ENCODE data around the gene ST8SIA5.

The ST8SIA5 gene

DNA sequence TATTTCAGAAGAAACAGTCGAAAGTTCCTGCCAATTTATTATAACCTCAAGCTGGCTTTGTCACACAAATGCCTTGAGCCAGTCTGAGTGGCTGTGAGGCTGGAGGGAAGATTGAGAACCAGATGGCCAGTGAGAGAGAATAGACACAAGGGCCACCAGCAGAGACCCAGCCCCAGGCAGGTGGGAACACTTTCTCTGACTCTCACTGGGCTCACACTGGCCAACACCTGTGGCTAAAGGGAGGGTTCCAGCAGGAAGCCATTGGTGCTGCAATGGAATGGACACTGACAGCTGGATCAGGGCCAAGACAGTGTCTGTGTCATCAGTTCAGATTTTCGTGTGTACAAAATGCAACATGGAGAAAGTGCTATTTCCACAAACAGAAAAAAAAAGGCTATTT, 129.7 kb downstream of the ST8SIA5 start:
- TF ChIP-seq RAD21 (IDR thresholded peaks at IDR 0.05; ENCODE audit: low read depth) (no peak), NFIC (IDR thresholded peaks at IDR 0.05) (no peak), EP300 (IDR thresholded peaks at IDR 0.05; ENCODE audit: borderline replicate concordance) (no peak), CREB1 (IDR thresholded peaks at IDR 0.05; ENCODE audit: low read depth) (no peak), TCF12 (IDR thresholded peaks at IDR 0.05; ENCODE audit: low read depth) (no peak), EGR1 (IDR thresholded peaks at IDR 0.05) (no peak), FOXM1 (IDR thresholded peaks at IDR 0.05; ENCODE audit: borderline replicate concordance, low read depth) (no peak), TAF1 (IDR thresholded peaks at IDR 0.05; ENCODE audit: low read depth) (no peak), TEAD4 (IDR thresholded peaks at IDR 0.05) (no peak), ZBTB7A (IDR thresholded peaks at IDR 0.05; ENCODE audit: low read depth) (no peak)
- TF ChIP-seq, protein P1, sequence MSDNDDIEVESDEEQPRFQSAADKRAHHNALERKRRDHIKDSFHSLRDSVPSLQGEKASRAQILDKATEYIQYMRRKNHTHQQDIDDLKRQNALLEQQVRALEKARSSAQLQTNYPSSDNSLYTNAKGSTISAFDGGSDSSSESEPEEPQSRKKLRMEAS (IDR thresholded peaks at IDR 0.05), result no peak
- TF ChIP-seq, protein P2, sequence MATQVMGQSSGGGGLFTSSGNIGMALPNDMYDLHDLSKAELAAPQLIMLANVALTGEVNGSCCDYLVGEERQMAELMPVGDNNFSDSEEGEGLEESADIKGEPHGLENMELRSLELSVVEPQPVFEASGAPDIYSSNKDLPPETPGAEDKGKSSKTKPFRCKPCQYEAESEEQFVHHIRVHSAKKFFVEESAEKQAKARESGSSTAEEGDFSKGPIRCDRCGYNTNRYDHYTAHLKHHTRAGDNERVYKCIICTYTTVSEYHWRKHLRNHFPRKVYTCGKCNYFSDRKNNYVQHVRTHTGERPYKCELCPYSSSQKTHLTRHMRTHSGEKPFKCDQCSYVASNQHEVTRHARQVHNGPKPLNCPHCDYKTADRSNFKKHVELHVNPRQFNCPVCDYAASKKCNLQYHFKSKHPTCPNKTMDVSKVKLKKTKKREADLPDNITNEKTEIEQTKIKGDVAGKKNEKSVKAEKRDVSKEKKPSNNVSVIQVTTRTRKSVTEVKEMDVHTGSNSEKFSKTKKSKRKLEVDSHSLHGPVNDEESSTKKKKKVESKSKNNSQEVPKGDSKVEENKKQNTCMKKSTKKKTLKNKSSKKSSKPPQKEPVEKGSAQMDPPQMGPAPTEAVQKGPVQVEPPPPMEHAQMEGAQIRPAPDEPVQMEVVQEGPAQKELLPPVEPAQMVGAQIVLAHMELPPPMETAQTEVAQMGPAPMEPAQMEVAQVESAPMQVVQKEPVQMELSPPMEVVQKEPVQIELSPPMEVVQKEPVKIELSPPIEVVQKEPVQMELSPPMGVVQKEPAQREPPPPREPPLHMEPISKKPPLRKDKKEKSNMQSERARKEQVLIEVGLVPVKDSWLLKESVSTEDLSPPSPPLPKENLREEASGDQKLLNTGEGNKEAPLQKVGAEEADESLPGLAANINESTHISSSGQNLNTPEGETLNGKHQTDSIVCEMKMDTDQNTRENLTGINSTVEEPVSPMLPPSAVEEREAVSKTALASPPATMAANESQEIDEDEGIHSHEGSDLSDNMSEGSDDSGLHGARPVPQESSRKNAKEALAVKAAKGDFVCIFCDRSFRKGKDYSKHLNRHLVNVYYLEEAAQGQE (IDR thresholded peaks at IDR 0.05; ENCODE audit: low read depth), result no peak
- TF ChIP-seq, protein P3, sequence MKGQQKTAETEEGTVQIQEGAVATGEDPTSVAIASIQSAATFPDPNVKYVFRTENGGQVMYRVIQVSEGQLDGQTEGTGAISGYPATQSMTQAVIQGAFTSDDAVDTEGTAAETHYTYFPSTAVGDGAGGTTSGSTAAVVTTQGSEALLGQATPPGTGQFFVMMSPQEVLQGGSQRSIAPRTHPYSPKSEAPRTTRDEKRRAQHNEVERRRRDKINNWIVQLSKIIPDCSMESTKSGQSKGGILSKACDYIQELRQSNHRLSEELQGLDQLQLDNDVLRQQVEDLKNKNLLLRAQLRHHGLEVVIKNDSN (IDR thresholded peaks at IDR 0.05), result no peak

DNA sequence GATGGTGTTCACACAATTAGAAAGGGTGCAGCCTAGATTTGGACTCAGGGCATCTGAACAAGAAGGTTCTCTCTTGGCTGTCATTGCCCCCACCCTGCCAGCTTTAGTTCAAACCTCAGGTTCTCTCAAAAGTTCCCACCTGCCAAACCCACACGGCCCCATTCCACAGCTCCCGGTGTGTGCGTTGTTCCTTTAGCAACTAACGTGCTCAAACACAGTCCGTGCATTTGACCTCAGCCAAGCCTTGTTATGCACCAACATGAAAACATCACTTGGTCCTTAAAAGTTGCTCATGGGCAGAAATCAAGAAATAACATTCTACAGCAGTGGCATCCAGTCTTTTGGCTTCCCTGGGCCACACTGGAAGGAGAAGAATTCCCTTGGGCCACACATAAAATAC, 131.8 kb downstream of the ST8SIA5 start:
- TF ChIP-seq RAD21 (IDR thresholded peaks at IDR 0.05; ENCODE audit: low read depth) (no peak), TCF12 (IDR thresholded peaks at IDR 0.05; ENCODE audit: low read depth) (no peak), CEBPB (IDR thresholded peaks at IDR 0.05) (no peak)
- TF ChIP-seq, protein P2 (IDR thresholded peaks at IDR 0.05; ENCODE audit: low read depth), result no peak

DNA sequence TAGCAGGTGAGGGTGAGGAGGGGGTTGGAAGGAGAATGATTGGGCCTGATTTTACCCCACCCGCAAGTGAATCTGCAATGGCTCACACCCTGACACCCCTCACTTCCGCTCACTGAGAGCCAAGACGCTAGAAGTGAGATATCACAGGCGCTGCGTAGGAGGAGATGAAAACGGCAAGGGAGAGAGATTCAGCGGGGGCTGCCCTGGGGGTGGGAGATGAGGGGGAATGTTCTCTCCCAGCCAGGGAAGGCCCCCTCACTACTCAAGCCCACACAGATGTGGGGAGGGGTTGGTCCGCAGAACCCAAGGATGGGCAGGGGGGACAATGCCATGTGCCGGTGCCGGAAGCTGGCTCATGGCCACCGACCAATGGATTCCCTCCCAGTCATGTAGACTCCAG, 132.7 kb downstream of the ST8SIA5 start:
- no peak for TF ChIP-seq YY1 (IDR thresholded peaks at IDR 0.05; ENCODE audit: low read depth)
- TF ChIP-seq, protein P1 (IDR thresholded peaks at IDR 0.05), result no peak
- no peak for TF ChIP-seq FOXM1 (IDR thresholded peaks at IDR 0.05; ENCODE audit: borderline replicate concordance, low read depth)
- no peak for TF ChIP-seq ZBTB7A (IDR thresholded peaks at IDR 0.05; ENCODE audit: low read depth)
- TF ChIP-seq RAD21 (IDR thresholded peaks at IDR 0.05; ENCODE audit: low read depth), result no peak
- TF ChIP-seq, protein P2 (IDR thresholded peaks at IDR 0.05; ENCODE audit: low read depth), result no peak
- TF ChIP-seq CEBPB (IDR thresholded peaks at IDR 0.05), result no peak
- no peak for TF ChIP-seq EP300 (IDR thresholded peaks at IDR 0.05; ENCODE audit: borderline replicate concordance)

DNA sequence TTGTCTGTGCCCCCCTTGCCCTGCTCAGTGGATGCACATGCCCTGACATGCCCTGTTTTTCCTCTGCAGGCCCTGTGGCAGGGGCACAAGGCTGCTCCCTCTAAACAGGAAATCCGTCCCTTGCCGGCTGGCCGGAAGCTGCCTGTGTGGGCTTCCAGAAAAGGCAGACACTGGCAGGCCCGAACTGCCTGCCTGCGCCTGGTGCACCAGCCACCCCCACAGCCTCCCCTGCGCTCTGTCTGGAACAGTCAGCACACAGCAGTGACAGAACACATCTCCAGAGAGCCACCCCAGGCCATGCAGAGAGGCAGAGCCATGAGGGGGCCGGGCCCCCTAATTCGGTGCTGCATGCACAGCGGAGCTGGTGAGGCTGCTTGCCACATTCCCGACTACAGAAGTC, 133.3 kb downstream of the ST8SIA5 start:
- no peak for TF ChIP-seq CREB1 (IDR thresholded peaks at IDR 0.05; ENCODE audit: low read depth)
- no peak for TF ChIP-seq FOXM1 (IDR thresholded peaks at IDR 0.05; ENCODE audit: borderline replicate concordance, low read depth)
- TF ChIP-seq RAD21 (IDR thresholded peaks at IDR 0.05; ENCODE audit: low read depth), result no peak
- TF ChIP-seq EGR1 (IDR thresholded peaks at IDR 0.05), result no peak
- TF ChIP-seq, protein P3 (IDR thresholded peaks at IDR 0.05), result no peak

DNA sequence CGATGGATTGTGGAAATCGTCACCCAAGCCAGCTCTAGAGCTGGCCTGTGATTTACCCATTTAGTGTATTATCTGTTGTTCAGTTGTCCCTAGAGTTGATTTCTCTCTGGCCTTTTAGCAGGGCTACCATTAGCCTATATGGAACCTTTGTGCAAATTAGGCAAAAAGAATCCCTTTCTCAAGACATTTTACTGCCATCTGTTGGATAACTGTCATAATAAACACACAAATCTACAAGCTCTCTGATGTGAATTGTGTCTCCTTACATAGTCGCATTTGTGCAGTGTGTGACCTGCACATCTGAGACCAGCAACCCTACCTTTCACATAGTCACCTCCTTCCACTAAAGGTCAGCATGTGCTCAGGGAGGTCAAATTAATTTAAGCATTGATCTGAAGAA, 133.9 kb downstream of the ST8SIA5 start:
- TF ChIP-seq RAD21 (IDR thresholded peaks at IDR 0.05; ENCODE audit: low read depth) (peak; percentile 32; the same call in 1 of the 2 replicates), EP300 (IDR thresholded peaks at IDR 0.05; ENCODE audit: borderline replicate concordance) (no peak)
